BE2C (cell line): Measurements from ENCODE around the gene GOLM1.

Experiments
- DNase-seq: peaks from one replicate; pipeline ENCODE4 v3.0.0-alpha.2; 2020
- H3K27me3 ChIP-seq: fragments of 250-450 bp; sonication (Bioruptor Pico); 2 replicates; pipeline ENCODE4 v1.5.1; 2020; ENCODE audit warnings: mild to moderate bottlenecking
- H3K36me3 ChIP-seq: fragments of 250-450 bp; sonication (Bioruptor Pico); 2 replicates; pipeline ENCODE4 v1.5.1; 2020; ENCODE audit warnings: mild to moderate bottlenecking
- H3K4me1 ChIP-seq: fragments of 250-450 bp; sonication (Bioruptor Pico); 2 replicates; pipeline ENCODE4 v1.5.1; 2020
- H3K4me3 ChIP-seq: 2 replicates; pipeline ENCODE4 v1.5.1; 2011; ENCODE audit warnings: low read depth, low read length
- H3K9me3 ChIP-seq: fragments of 250-450 bp; sonication (Bioruptor Pico); 2 replicates; pipeline ENCODE4 v1.5.1; 2020
- CTCF ChIP-seq: IDR thresholded peaks from 2 replicates; pipeline ENCODE4 v1.5.1; 2012; ENCODE audit warnings: mild to moderate bottlenecking, low read depth, low read length

The GOLM1 gene

GRCh38 chr9:85987236-85987635 is 112.1 kb downstream of the GOLM1 start:
- peaks cover 7% of the 10 kb centered on the region for H3K36me3 ChIP-seq
- no peaks in the 10 kb centered on the region; the same call in 1 of the 2 replicates for H3K9me3 ChIP-seq
- H3K27me3 ChIP-seq: no peaks in the 10 kb centered on the region
- H3K4me1 ChIP-seq: no peaks in the 10 kb centered on the region
- H3K4me3 ChIP-seq: no peak overlapping the region
- TF ChIP-seq CTCF: no peak
- no peak for DNase-seq

GRCh38 chr9:85984457-85984856 is 114.9 kb downstream of the GOLM1 start:
- TF ChIP-seq CTCF: no peak
- Histone ChIP-seq H3K27me3 (no peaks in the 10 kb centered on the region), H3K9me3 (no peaks in the 10 kb centered on the region), H3K4me1 (no peaks in the 10 kb centered on the region), H3K4me3 (no peak overlapping the region), H3K36me3 (peaks cover 26% of the 10 kb centered on the region)
- no peak for DNase-seq

- no peak for DNase-seq
- no peak for TF ChIP-seq CTCF
- H3K4me1 ChIP-seq: no peaks in the 10 kb centered on the region
- no peak overlapping the region for H3K4me3 ChIP-seq
- no peaks in the 10 kb centered on the region for H3K9me3 ChIP-seq
- peaks cover 40% of the 10 kb centered on the region for H3K36me3 ChIP-seq
- no peaks in the 10 kb centered on the region for H3K27me3 ChIP-seq
Measured at GRCh38 chr9:85981369-85981768, 118.0 kb downstream of the GOLM1 start.

GRCh38 chr9:85978496-85978895 is 120.9 kb downstream of the GOLM1 start:
- no peak for DNase-seq
- Histone ChIP-seq H3K9me3 (no peaks in the 10 kb centered on the region), H3K4me3 (no peak overlapping the region), H3K36me3 (peaks cover 33% of the 10 kb centered on the region), H3K27me3 (no peaks in the 10 kb centered on the region), H3K4me1 (no peaks in the 10 kb centered on the region)
- no peak for TF ChIP-seq CTCF
